ENCODE results near the gene GRM8. TPM values are rescaled to one million over a fixed set of nuclear protein-coding genes. Genes with fewer than 3 reads are reported as not detected.

Gene GRM8
- total RNA-seq, 2 experiments from 2014 or later: not detected

GRCh38 chr7:126799541-126799940 lies 453.2 kb downstream of the GRM8 start:
- no peaks in the 10 kb centered on the region for H4K20me1 ChIP-seq (ENCODE audit: insufficient read depth, low read length)
- DNase-seq (ENCODE audit: low spot score): no peak
- no peak overlapping the region for H2AFZ ChIP-seq (ENCODE audit: low read length)
- intact Hi-C loops (cut with micrococcal nuclease; ENCODE audit: unreplicated experiment): no loop called here
- no peaks in the 10 kb centered on the region for H3K9me3 ChIP-seq (ENCODE audit: low read length)
- CTCF ChIA-PET (ENCODE audit: unreplicated experiment): no interaction called here
- no peaks in the 10 kb centered on the region for H3K4me1 ChIP-seq (ENCODE audit: insufficient read depth, low read length, poor library complexity, severe bottlenecking)
- H3K27ac ChIP-seq (ENCODE audit: low read depth, low read length, poor library complexity, severe bottlenecking): no peak overlapping the region
- TF ChIP-seq CTCF (conservative IDR thresholded peaks at IDR 0.05; ENCODE audit: low read length) (no peak), EZH2phosphoT487 (IDR thresholded peaks at IDR 0.05; ENCODE audit: borderline replicate concordance, low read depth, low read length) (no peak)
- BruUV-seq (replicated peaks): no TSS peak
- POLR2A ChIA-PET: no interaction called here
- H3K79me2 ChIP-seq (ENCODE audit: insufficient read depth, low read depth, low read length): no peaks in the 10 kb centered on the region
- H3K4me3 ChIP-seq (ENCODE audit: low read depth, low read length, poor library complexity, severe bottlenecking): no peak overlapping the region
- no peak overlapping the region for H3K4me2 ChIP-seq (ENCODE audit: low read length)
- no peaks in the 10 kb centered on the region for H3K36me3 ChIP-seq (ENCODE audit: insufficient read depth, low read length)
- H3K9me2 ChIP-seq (ENCODE audit: insufficient read depth, low read length): no peaks in the 10 kb centered on the region

GRCh38 chr7:126792521-126792920 lies 460.2 kb downstream of the GRM8 start:
- H2AFZ ChIP-seq (ENCODE audit: low read length): no peak overlapping the region
- no peaks in the 10 kb centered on the region for H3K9me2 ChIP-seq (ENCODE audit: insufficient read depth, low read length)
- H3K36me3 ChIP-seq (ENCODE audit: insufficient read depth, low read length): no peaks in the 10 kb centered on the region
- no peak overlapping the region for H3K4me3 ChIP-seq (ENCODE audit: low read depth, low read length, poor library complexity, severe bottlenecking)
- H4K20me1 ChIP-seq (ENCODE audit: insufficient read depth, low read length): no peaks in the 10 kb centered on the region
- ChIA-PET CTCF (ENCODE audit: unreplicated experiment) (no interaction called here), POLR2A (no interaction called here)
- H3K27ac ChIP-seq (ENCODE audit: low read depth, low read length, poor library complexity, severe bottlenecking): no peak overlapping the region
- H3K4me1 ChIP-seq (ENCODE audit: insufficient read depth, low read length, poor library complexity, severe bottlenecking): no peaks in the 10 kb centered on the region
- H3K9me3 ChIP-seq (ENCODE audit: low read length): no peaks in the 10 kb centered on the region
- H3K4me2 ChIP-seq (ENCODE audit: low read length): no peak overlapping the region
- no peak for TF ChIP-seq CTCF (conservative IDR thresholded peaks at IDR 0.05; ENCODE audit: low read length)
- TF ChIP-seq EZH2phosphoT487 (IDR thresholded peaks at IDR 0.05; ENCODE audit: borderline replicate concordance, low read depth, low read length): no peak
- DNase-seq (ENCODE audit: low spot score): no peak
- H3K79me2 ChIP-seq (ENCODE audit: insufficient read depth, low read depth, low read length): no peaks in the 10 kb centered on the region
- no TSS peak for BruUV-seq (replicated peaks)
- intact Hi-C loops (cut with micrococcal nuclease; ENCODE audit: unreplicated experiment): no loop called here

DNA sequence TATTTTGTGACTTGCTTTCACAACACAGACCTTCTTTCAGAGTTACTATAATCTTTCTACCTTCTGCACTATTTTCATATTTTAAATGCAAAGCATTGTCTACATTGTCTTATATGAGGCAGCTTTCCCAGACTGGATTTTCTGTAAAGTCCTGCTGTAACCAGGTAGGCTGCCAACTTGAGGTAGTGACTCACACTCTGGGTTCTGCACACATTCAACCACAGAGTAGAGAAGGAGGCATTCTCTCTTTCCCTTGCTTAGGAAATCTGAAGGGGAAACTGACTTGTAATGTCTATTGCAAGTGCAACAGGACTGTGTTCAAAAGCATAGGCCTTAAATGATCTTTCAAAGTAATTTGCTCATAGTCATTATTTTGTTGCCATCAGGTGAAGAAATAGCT lies 461.4 kb downstream of the GRM8 start:
- DNase-seq (ENCODE audit: low spot score): no peak
- intact Hi-C loops (cut with micrococcal nuclease; ENCODE audit: unreplicated experiment): no loop called here
- no peaks in the 10 kb centered on the region for H3K9me2 ChIP-seq (ENCODE audit: insufficient read depth, low read length)
- H3K4me1 ChIP-seq (ENCODE audit: insufficient read depth, low read length, poor library complexity, severe bottlenecking): no peaks in the 10 kb centered on the region
- H3K4me3 ChIP-seq (ENCODE audit: low read depth, low read length, poor library complexity, severe bottlenecking): no peak overlapping the region
- no peaks in the 10 kb centered on the region for H3K9me3 ChIP-seq (ENCODE audit: low read length)
- no peaks in the 10 kb centered on the region for H3K36me3 ChIP-seq (ENCODE audit: insufficient read depth, low read length)
- POLR2A ChIA-PET: no interaction called here
- H4K20me1 ChIP-seq (ENCODE audit: insufficient read depth, low read length): no peaks in the 10 kb centered on the region
- TF ChIP-seq EZH2phosphoT487 (IDR thresholded peaks at IDR 0.05; ENCODE audit: borderline replicate concordance, low read depth, low read length): no peak
- TF ChIP-seq CTCF (conservative IDR thresholded peaks at IDR 0.05; ENCODE audit: low read length): no peak
- H3K27ac ChIP-seq (ENCODE audit: low read depth, low read length, poor library complexity, severe bottlenecking): no peak overlapping the region
- CTCF ChIA-PET (ENCODE audit: unreplicated experiment): no interaction called here
- H3K79me2 ChIP-seq (ENCODE audit: insufficient read depth, low read depth, low read length): no peaks in the 10 kb centered on the region
- BruUV-seq (replicated peaks): no TSS peak
- no peak overlapping the region for H3K4me2 ChIP-seq (ENCODE audit: low read length)
- no peak overlapping the region for H2AFZ ChIP-seq (ENCODE audit: low read length)
